ACC112 (cell line): ENCODE data around the gene SLC39A6.

Experiments
- H2AFZ ChIP-seq: fragments of 200-600 bp; sonication (generic); one replicate; pipeline ENCODE4 v1.6.0; 2017; ENCODE audit warnings: antibody characterized with exemption, low read length; ENCODE audit not compliant: unreplicated experiment
- H3K27ac ChIP-seq: fragments of 200-600 bp; sonication (generic); 2 replicates; pipeline ENCODE4 v1.5.1; 2014; ENCODE audit warnings: low read depth, mild to moderate bottlenecking, antibody characterized with exemption, low read length, moderate library complexity
- H3K27me3 ChIP-seq: fragments of 200-600 bp; sonication (generic); 2 replicates; pipeline ENCODE4 v1.6.1; 2014; ENCODE audit warnings: mild to moderate bottlenecking, antibody characterized with exemption, low read length, moderate library complexity, mixed read lengths; ENCODE audit not compliant: insufficient read depth
- H3K36me3 ChIP-seq: fragments of 200-600 bp; sonication (generic); 2 replicates; pipeline ENCODE4 v1.6.1; 2016; ENCODE audit warnings: mild to moderate bottlenecking, antibody characterized with exemption, low read length, moderate library complexity, mixed read lengths; ENCODE audit not compliant: insufficient read depth
- H3K4me1 ChIP-seq: fragments of 200-600 bp; sonication (generic); one replicate; pipeline ENCODE4 v1.6.1; 2016; ENCODE audit warnings: low read length, mixed read lengths; ENCODE audit not compliant: insufficient read depth, unreplicated experiment, control insufficient read depth
- H3K4me3 ChIP-seq: fragments of 200-600 bp; sonication (generic); 2 replicates; pipeline ENCODE4 v1.5.1; 2014; ENCODE audit warnings: mild to moderate bottlenecking, low read depth, low read length
- H3K79me2 ChIP-seq: fragments of 200-600 bp; sonication (generic); one replicate; pipeline ENCODE4 v1.6.0; 2016; ENCODE audit warnings: low read length; ENCODE audit not compliant: control insufficient read depth, unreplicated experiment, insufficient read depth

The SLC39A6 gene

GRCh38 chr18:36139245-36139644 is 10.1 kb upstream of the SLC39A6 start:
- H3K27ac ChIP-seq, result no peak overlapping the region
- H3K36me3 ChIP-seq, result peaks cover 12% of the 10 kb centered on the region

GRCh38 chr18:36135264-36135663 is 6.1 kb upstream of the SLC39A6 start:
- Histone ChIP-seq H3K4me1 (peaks cover 12% of the 10 kb centered on the region), H3K79me2 (peaks cover 49% of the 10 kb centered on the region), H3K27me3 (no peaks in the 10 kb centered on the region), H3K27ac (no peak overlapping the region), H2AFZ (no peak overlapping the region), H3K4me3 (no peak overlapping the region), H3K36me3 (peaks cover 7% of the 10 kb centered on the region)

More at GRCh38 chr18:36139245-36139644, 10.1 kb upstream of the SLC39A6 start:
- no peaks in the 10 kb centered on the region for H3K27me3 ChIP-seq
- no peaks in the 10 kb centered on the region for H3K4me1 ChIP-seq
- H2AFZ ChIP-seq, result no peak overlapping the region
- no peak overlapping the region for H3K4me3 ChIP-seq
- peaks cover 12% of the 10 kb centered on the region for H3K79me2 ChIP-seq

GRCh38 chr18:36132756-36133155 is 3.6 kb upstream of the SLC39A6 start:
- Histone ChIP-seq H3K27me3 (no peaks in the 10 kb centered on the region), H3K79me2 (peaks cover 65% of the 10 kb centered on the region), H3K36me3 (0 out of 2 replicates have a peak, but pooled peaks cover 4% of the 10 kb centered on the region), H3K27ac (no peak overlapping the region), H2AFZ (no peak overlapping the region), H3K4me1 (peaks cover 17% of the 10 kb centered on the region), H3K4me3 (no peak overlapping the region)

GRCh38 chr18:36131692-36132483 is 2.7 kb upstream of the SLC39A6 start:
- peaks cover 17% of the 10 kb centered on the region for H3K4me1 ChIP-seq
- peaks cover 67% of the 10 kb centered on the region for H3K79me2 ChIP-seq

GRCh38 chr18:36130883-36131653 is 1.9 kb upstream of the SLC39A6 start:
- Histone ChIP-seq H3K4me1 (peaks cover 17% of the 10 kb centered on the region), H3K4me3 (peak overlapping the region; percentile 99), H3K79me2 (peaks cover 67% of the 10 kb centered on the region), H3K27ac (no peak overlapping the region), H3K36me3 (no peaks in the 10 kb centered on the region), H3K27me3 (no peaks in the 10 kb centered on the region), H2AFZ (no peak overlapping the region)

More at GRCh38 chr18:36131692-36132483, 2.7 kb upstream of the SLC39A6 start:
- H3K27me3 ChIP-seq, result no peaks in the 10 kb centered on the region
- no peak overlapping the region for H3K27ac ChIP-seq
- peak overlapping the region; percentile 99 for H3K4me3 ChIP-seq
- H3K36me3 ChIP-seq, result 0 out of 2 replicates have a peak, but pooled peaks cover 4% of the 10 kb centered on the region
- no peak overlapping the region for H2AFZ ChIP-seq

GRCh38 chr18:36130039-36130831 is 1.1 kb upstream of the SLC39A6 start:
- Histone ChIP-seq H3K27ac (peak overlapping the region; percentile 91), H2AFZ (peak overlapping the region; percentile 100), H3K4me3 (peak overlapping the region; percentile 99), H3K36me3 (no peaks in the 10 kb centered on the region), H3K27me3 (no peaks in the 10 kb centered on the region), H3K79me2 (peaks cover 62% of the 10 kb centered on the region), H3K4me1 (peaks cover 17% of the 10 kb centered on the region)

GRCh38 chr18:36128907-36129299 is 237 bp downstream of the SLC39A6 start:
- Histone ChIP-seq H3K79me2 (peaks cover 51% of the 10 kb centered on the region), H3K36me3 (0 out of 2 replicates have a peak, but pooled peaks cover 4% of the 10 kb centered on the region), H3K27ac (no peak overlapping the region), H2AFZ (peak overlapping the region; percentile 81), H3K4me1 (peaks cover 17% of the 10 kb centered on the region), H3K27me3 (no peaks in the 10 kb centered on the region), H3K4me3 (peak overlapping the region; percentile 99)

- H3K4me1 ChIP-seq, result peaks cover 17% of the 10 kb centered on the region
- peak overlapping the region; percentile 99 for H3K4me3 ChIP-seq
- peak overlapping the region; percentile 81 for H2AFZ ChIP-seq
- no peak overlapping the region for H3K27ac ChIP-seq
- H3K79me2 ChIP-seq, result peaks cover 49% of the 10 kb centered on the region
- no peaks in the 10 kb centered on the region for H3K27me3 ChIP-seq
- H3K36me3 ChIP-seq, result 0 out of 2 replicates have a peak, but pooled peaks cover 4% of the 10 kb centered on the region
Measured at GRCh38 chr18:36128530-36128870, 640 bp downstream of the SLC39A6 start.

- H3K36me3 ChIP-seq, result 0 out of 2 replicates have a peak, but pooled peaks cover 4% of the 10 kb centered on the region
- H2AFZ ChIP-seq, result peak overlapping the region; percentile 81
- H3K27ac ChIP-seq, result no peak overlapping the region
- peaks cover 17% of the 10 kb centered on the region for H3K4me1 ChIP-seq
- peaks cover 45% of the 10 kb centered on the region for H3K79me2 ChIP-seq
- no peaks in the 10 kb centered on the region for H3K27me3 ChIP-seq
- H3K4me3 ChIP-seq, result peak overlapping the region; percentile 99
Measured at GRCh38 chr18:36127836-36128529, 1.2 kb downstream of the SLC39A6 start.

GRCh38 chr18:36126668-36127067 is 2.5 kb downstream of the SLC39A6 start:
- H3K4me3 ChIP-seq, result no peak overlapping the region
- H3K79me2 ChIP-seq, result peaks cover 32% of the 10 kb centered on the region
- H3K27me3 ChIP-seq, result no peaks in the 10 kb centered on the region

More at GRCh38 chr18:36126668-36127067, 2.5 kb downstream of the SLC39A6 start:
- no peak overlapping the region for H3K27ac ChIP-seq
- H3K36me3 ChIP-seq, result peaks cover 8% of the 10 kb centered on the region; the same call in 1 of the 2 replicates
- no peak overlapping the region for H2AFZ ChIP-seq
- H3K4me1 ChIP-seq, result peaks cover 12% of the 10 kb centered on the region
